ENCODE measurements around the gene KIN. TPM values are rescaled to one million over a fixed set of nuclear protein-coding genes. Genes with fewer than 3 reads are reported as not detected.
"Not testable (repeated sequence)": the region's sequence is repeated elsewhere in the genome, so short reads cannot be mapped to it uniquely, and the experiment has no call there.

KIN gene
- total and polyA plus RNA-seq, 3 donors from 2014 or later, result 8.3 to 10.6 (median 9.1) TPM

- H3K4me3 ChIP-seq, result no peak overlapping the region
- WGBS, 2 donors, result 92 to 94% methylated on average over 6 of the region's 6 CpGs
- no peaks in the 10 kb centered on the region for H3K9me3 ChIP-seq
- TF ChIP-seq CTCF (IDR thresholded peaks at IDR 0.05) (no peak), POLR2A (IDR thresholded peaks at IDR 0.05) (no peak)
- no peak for DNase-seq
- no peaks in the 10 kb centered on the region for H3K27me3 ChIP-seq
- no peaks in the 10 kb centered on the region for H3K36me3 ChIP-seq (ENCODE audit: low read depth, missing control alignments)
- H3K27ac ChIP-seq, result no peak overlapping the region
- no peaks in the 10 kb centered on the region for H3K4me1 ChIP-seq
- intact Hi-C loops (cut with DNase I; ENCODE audit: low total_unique reads), result no loop called here
Observed at GRCh38 chr10:7752251-7752650, 35.5 kb downstream of the KIN start.

GRCh38 chr10:7750222-7750621 lies 37.6 kb downstream of the KIN start:
- TF ChIP-seq POLR2A (IDR thresholded peaks at IDR 0.05) (no peak), CTCF (IDR thresholded peaks at IDR 0.05) (no peak)
- H3K9me3 ChIP-seq, result no peaks in the 10 kb centered on the region
- no peak overlapping the region for H3K4me3 ChIP-seq
- H3K27ac ChIP-seq, result no peak overlapping the region
- no peaks in the 10 kb centered on the region for H3K36me3 ChIP-seq (ENCODE audit: low read depth, missing control alignments)
- intact Hi-C loops (cut with DNase I; ENCODE audit: low total_unique reads), result no loop called here
- H3K27me3 ChIP-seq, result no peaks in the 10 kb centered on the region
- no peak for DNase-seq
- no peaks in the 10 kb centered on the region for H3K4me1 ChIP-seq
- 93 to 96% methylated on average over 5 of the region's 5 CpGs for WGBS, 2 donors

GRCh38 chr10:7748637-7749036 lies 39.2 kb downstream of the KIN start:
- DNase-seq; H3K27me3 ChIP-seq; H3K27ac ChIP-seq; H3K4me3 ChIP-seq; intact Hi-C loops (cut with DNase I; ENCODE audit: low total_unique reads); H3K4me1 ChIP-seq; H3K9me3 ChIP-seq; H3K36me3 ChIP-seq (ENCODE audit: low read depth, missing control alignments): not testable (repeated sequence)
- WGBS, 2 donors, result 90 to 93% methylated on average over 7 of the region's 7 CpGs

GRCh38 chr10:7744307-7744706 lies 43.5 kb downstream of the KIN start:
- Histone ChIP-seq H3K9me3 (no peaks in the 10 kb centered on the region), H3K36me3 (ENCODE audit: low read depth, missing control alignments) (no peaks in the 10 kb centered on the region), H3K27me3 (no peaks in the 10 kb centered on the region), H3K4me1 (no peaks in the 10 kb centered on the region), H3K27ac (no peak overlapping the region), H3K4me3 (no peak overlapping the region)
- intact Hi-C loops (cut with DNase I; ENCODE audit: low total_unique reads), result no loop called here
- DNase-seq, result no peak
- WGBS, 2 donors, result 68 to 80% methylated on average over 8 of the region's 8 CpGs
- TF ChIP-seq POLR2A (IDR thresholded peaks at IDR 0.05) (no peak), CTCF (IDR thresholded peaks at IDR 0.05) (no peak)

DNA sequence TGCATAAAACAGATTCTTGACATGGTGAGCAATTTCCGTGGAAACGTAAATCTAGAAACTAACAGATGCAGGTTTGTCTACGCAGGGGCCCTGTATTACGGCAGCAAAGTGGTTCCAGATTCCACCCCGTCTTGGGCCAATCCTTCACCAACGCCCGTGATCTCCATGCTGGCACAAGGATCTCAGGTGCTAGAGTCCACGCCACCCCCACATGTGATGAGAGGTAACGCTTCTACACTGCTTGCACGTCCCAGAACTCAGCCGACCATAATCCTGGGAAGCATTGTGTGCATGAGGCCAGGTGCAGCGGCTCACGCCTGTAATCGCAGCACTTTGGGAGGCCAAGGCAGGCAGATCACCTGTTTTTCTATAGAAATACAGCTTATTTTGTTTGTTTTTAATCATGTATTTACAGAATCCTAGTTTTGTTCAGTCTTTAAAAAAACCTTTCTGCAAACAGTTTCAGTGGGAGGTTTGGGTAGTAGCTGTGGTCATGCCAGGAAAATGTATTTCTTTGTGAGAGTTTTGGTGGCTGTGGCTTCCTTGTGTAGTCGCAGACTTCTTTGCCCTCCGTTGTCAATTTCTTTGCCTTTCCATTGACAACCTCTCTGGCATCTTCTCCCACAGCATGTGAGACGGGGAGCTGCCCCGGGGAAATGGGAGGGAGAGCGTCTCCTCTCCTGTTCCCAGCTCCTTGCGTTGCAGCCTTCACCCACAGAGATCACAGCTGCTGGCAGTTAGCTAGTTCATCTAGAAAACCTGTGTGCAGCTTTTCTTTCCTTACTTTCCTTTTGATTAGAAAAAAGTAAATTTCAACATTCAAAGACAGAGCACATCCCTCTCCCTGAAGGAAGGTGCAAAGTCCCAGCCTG lies 49.0 kb downstream of the KIN start:
- DNase-seq, result no peak
- Histone ChIP-seq H3K9me3 (no peaks in the 10 kb centered on the region), H3K36me3 (ENCODE audit: low read depth, missing control alignments) (no peaks in the 10 kb centered on the region), H3K4me1 (no peaks in the 10 kb centered on the region), H3K4me3 (no peak overlapping the region), H3K27ac (no peak overlapping the region), H3K27me3 (no peaks in the 10 kb centered on the region)
- intact Hi-C loops (cut with DNase I; ENCODE audit: low total_unique reads), result no loop called here
- TF ChIP-seq POLR2A (IDR thresholded peaks at IDR 0.05) (no peak), CTCF (IDR thresholded peaks at IDR 0.05) (no peak)
- WGBS, 2 donors, result 71 to 82% methylated on average over 20 of the region's 20 CpGs

All from testis (tissue), 3 donors.